ENCODE data around the gene CPA5. TPM values are rescaled to one million over a fixed set of nuclear protein-coding genes. Genes with fewer than 3 reads are reported as not detected.

CPA5 gene
- total RNA-seq, 1 experiment from 2014 or later: not detected

DNA sequence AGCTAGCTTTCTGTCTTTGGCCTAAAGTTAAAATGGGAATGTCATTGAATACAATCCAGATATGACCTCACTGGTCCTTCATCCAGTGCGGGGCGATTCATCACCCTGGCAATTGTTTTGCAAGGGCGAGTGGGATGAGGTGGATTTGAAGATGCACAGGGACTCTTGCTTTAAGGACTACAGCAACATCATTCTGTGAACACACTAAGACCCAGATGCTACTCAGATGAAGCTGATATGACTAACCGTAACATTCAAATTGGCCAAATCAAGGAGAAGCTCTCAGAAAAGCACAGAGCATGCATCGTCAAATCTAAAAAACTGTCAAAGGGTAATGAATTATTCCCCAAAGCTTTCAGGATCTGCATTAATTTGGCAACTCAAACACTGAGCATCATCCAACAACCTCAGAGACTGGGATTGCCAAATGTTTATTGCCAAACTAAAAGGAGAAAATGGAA lies 48.5 kb downstream of the CPA5 start:
- Histone ChIP-seq H3K27me3 (ENCODE audit: insufficient read depth, low read length) (no peaks in the 10 kb centered on the region), H2BK5ac (ENCODE audit: insufficient read length, low read length) (no peak overlapping the region), H2AFZ (ENCODE audit: low read length) (no peak overlapping the region), H2BK120ac (ENCODE audit: low read depth, low read length, poor library complexity, severe bottlenecking) (no peak overlapping the region), H2BK20ac (ENCODE audit: low read depth, low read length, poor library complexity, severe bottlenecking) (no peak overlapping the region), H3K18ac (ENCODE audit: insufficient read length, low read depth, low read length) (no peak overlapping the region), H4K5ac (ENCODE audit: insufficient read length, low read depth, low read length) (no peak overlapping the region), H3K23me2 (ENCODE audit: insufficient read length, low read depth, low read length, poor library complexity, severe bottlenecking) (no peaks in the 10 kb centered on the region), H3K56ac (ENCODE audit: insufficient read length, low read depth, low read length) (no peak overlapping the region), H3K9ac (ENCODE audit: extremely low read depth, insufficient read length, low read length) (no peak overlapping the region), H3K4me1 (ENCODE audit: insufficient read depth, low read length) (no peaks in the 10 kb centered on the region), H3K4ac (ENCODE audit: low read depth, low read length) (no peak overlapping the region), H4K20me1 (ENCODE audit: control insufficient read depth, insufficient read depth, insufficient read length) (no peaks in the 10 kb centered on the region), H2BK12ac (ENCODE audit: insufficient read length, low read depth, low read length) (no peak overlapping the region), H3K79me2 (ENCODE audit: insufficient read depth, low read length) (no peaks in the 10 kb centered on the region), H4K91ac (ENCODE audit: insufficient read length, low read depth, low read length) (no peak overlapping the region), H3K23ac (ENCODE audit: insufficient read length, low read depth, low read length) (no peak overlapping the region), H2AK5ac (ENCODE audit: insufficient read length, low read length) (no peak overlapping the region), H3K4me2 (ENCODE audit: insufficient read depth, insufficient read length, low read length) (no peak overlapping the region), H3K27ac (ENCODE audit: insufficient read length, low read depth, low read length) (no peak overlapping the region), H4K8ac (replicated peaks; ENCODE audit: insufficient read length, low read depth, low read length) (no peak overlapping the region), H3K14ac (ENCODE audit: insufficient read depth, low read length) (no peak overlapping the region), H2BK15ac (ENCODE audit: low read depth, low read length) (no peak overlapping the region), H3K79me1 (ENCODE audit: insufficient read depth, low read depth, low read length, poor library complexity, severe bottlenecking) (no peaks in the 10 kb centered on the region), H3K9me3 (ENCODE audit: control insufficient read depth, low read depth, low read length) (no peaks in the 10 kb centered on the region), H3T11ph (ENCODE audit: low read length) (no peak overlapping the region)
- WGBS (ENCODE audit: extremely low coverage, insufficient read length, low lambda C conversion rate): no CpG with 5 or more reads among the region's 5 CpGs
- no peak overlapping the region for H3K27ac Mint-ChIP-seq
- no peaks in the 10 kb centered on the region for H3K27me3 Mint-ChIP-seq (ENCODE audit: low read depth)
- DNase-seq: no peak
- H3K4me3 Mint-ChIP-seq: no peak overlapping the region
- TF ChIP-seq, protein P1, sequence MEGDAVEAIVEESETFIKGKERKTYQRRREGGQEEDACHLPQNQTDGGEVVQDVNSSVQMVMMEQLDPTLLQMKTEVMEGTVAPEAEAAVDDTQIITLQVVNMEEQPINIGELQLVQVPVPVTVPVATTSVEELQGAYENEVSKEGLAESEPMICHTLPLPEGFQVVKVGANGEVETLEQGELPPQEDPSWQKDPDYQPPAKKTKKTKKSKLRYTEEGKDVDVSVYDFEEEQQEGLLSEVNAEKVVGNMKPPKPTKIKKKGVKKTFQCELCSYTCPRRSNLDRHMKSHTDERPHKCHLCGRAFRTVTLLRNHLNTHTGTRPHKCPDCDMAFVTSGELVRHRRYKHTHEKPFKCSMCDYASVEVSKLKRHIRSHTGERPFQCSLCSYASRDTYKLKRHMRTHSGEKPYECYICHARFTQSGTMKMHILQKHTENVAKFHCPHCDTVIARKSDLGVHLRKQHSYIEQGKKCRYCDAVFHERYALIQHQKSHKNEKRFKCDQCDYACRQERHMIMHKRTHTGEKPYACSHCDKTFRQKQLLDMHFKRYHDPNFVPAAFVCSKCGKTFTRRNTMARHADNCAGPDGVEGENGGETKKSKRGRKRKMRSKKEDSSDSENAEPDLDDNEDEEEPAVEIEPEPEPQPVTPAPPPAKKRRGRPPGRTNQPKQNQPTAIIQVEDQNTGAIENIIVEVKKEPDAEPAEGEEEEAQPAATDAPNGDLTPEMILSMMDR (conservative IDR thresholded peaks at IDR 0.05): no peak
- H3K36me3 Mint-ChIP-seq (ENCODE audit: insufficient read depth in 1 of 3, low read depth in 3 of 3): peaks cover 2 to 5% (median 4%) of the 10 kb centered on the region in 3 experiments; a peak in 5 of 7 replicates
- H3K9me3 Mint-ChIP-seq: peaks cover 0 to 3% of the 10 kb centered on the region in 2 experiments; a peak in 3 of 5 replicates
- peaks cover 20 to 38% of the 10 kb centered on the region in 2 experiments for H3K4me1 Mint-ChIP-seq
